Measurements from ENCODE around the gene NSUN5. TPM values are rescaled to one million over a fixed set of nuclear protein-coding genes. Genes with fewer than 3 reads are reported as not detected.
A peak's percentile ranks its signal among the peaks of the same experiment; 100 is the strongest.
"Not testable (repeated sequence)": the region's sequence is repeated elsewhere in the genome, so short reads cannot be mapped to it uniquely, and the experiment has no call there.

Gene NSUN5
- total RNA-seq, 1 donor from 2014 or later, result 1.7 TPM

DNA sequence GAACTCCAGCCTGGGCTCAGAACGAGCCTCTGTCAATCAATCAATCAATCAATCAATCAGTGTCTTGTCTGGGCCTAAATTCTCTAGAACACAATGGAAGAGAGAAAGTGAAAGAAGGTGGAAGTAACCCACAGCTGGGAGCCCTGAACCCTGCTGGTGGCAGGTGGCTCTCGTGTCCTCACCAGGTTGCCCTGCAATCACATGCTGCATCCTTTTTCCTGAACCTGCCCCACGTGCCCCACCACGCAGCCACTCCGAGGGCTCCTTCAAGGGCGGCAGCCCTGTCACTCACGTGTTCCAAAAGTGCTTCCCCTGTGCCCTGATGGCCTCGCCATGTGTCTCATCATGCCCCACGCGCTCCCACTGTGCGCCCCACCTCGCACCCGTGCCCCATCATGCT is 18.8 kb upstream of the NSUN5 start:
- DNase-seq (ENCODE audit: low read depth in 2 of 2), result not testable (repeated sequence)

DNA sequence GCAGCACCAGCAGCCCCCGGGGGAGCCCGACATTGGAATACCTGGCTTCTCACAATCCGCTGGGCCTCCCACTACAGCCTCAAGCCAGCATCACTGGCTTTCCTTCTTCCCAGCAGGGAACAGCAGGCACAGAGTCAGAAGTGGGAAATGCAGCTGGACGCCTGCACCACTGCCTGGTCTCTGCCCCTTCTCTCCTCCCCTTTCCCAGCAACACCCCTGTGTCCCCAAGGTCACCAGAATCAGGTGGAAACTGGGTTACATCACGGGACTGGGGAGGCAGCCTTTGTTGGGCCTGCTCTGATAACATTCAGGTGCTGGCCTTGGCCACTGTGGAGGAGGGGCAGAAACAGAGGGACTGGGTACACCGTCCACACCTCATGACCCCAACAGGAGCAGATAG is 16.8 kb upstream of the NSUN5 start:
- DNase-seq (ENCODE audit: low read depth in 2 of 2), result not testable (repeated sequence)

GRCh38 chr7:73324081-73324845 is 15.6 kb upstream of the NSUN5 start:
- DNase-seq (ENCODE audit: low read depth in 2 of 2), result peak; percentile 45 to 63

- DNase-seq (ENCODE audit: low read depth in 2 of 2), result not testable (repeated sequence)
These were observed 14.9 kb upstream of the NSUN5 start for GRCh38 chr7:73323434-73324080.

- DNase-seq (ENCODE audit: low read depth in 2 of 2), result not testable (repeated sequence)
These were observed 11.4 kb upstream of the NSUN5 start for GRCh38 chr7:73320009-73320408.

DNA sequence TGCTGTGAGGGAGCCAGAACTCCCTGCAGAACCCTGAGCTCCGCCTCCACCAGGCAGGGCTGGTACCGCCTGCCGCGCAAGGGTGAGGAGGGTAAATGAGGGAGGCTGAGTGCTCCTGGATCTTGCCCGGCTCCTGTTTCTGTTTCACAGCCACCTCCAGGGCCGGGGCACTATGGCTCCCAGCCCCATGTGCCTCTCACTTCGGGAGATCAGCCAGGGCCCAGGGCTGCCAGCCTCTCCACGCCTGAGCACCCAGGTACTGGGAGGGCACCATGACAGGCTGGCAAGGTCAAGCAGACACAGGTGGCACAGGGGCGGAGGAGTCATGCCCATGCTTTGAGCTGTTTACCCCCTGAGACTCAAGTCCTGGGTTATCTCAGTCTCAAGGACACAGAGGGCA is 10.9 kb upstream of the NSUN5 start:
- DNase-seq (ENCODE audit: low read depth in 2 of 2), result not testable (repeated sequence)

DNA sequence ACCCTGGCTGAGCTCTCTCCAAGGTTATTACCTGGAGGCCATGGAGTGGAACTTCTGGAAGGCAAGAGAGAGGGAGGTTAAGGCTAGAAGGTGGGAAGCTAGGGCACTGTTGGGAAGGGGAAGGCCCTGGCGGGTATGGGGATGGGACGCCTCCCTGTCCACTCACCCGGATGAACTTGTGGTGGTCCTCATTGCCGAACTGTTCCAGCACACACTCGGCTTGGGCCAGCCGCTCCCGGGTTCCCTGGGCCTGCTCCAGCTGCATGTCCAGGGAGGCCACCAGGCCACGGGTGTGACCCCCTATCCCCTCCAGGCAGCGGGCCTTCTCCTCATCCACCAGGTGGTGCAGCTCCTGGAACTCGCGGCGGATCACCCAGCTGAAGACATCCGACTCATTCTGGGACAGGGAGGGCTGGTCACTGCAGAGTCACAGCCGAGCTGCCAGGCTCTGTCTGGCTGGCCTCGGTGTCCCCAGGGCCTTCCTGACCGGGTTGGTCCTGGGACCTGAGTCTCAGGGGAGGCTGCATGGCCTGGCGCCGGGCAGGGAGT is 10.1 kb upstream of the NSUN5 start:
- DNase-seq (ENCODE audit: low read depth in 2 of 2), result not testable (repeated sequence)

DNA sequence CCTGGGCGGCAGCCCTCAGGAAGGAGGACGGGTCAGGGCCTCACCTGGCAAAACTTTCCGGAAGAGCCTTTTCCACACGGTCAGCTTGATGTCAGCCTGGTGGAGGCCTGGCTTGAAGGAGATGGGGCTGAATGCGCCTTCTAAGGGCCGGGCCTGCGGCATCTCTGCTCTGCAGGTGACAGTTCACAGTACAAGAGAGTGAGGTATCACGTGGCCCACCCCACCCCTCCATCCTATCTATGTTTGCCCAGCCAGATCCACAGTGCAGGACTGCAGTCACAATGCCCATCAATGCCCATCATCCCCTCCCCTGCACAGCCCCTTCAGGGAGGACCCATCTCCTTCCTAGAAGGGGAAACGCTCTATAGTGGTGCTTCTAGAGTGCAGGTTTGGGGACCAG is 7.9 kb upstream of the NSUN5 start:
- DNase-seq (ENCODE audit: low read depth in 2 of 2), result no peak

GRCh38 chr7:73314271-73314670 is 5.6 kb upstream of the NSUN5 start:
- no peak for DNase-seq (ENCODE audit: low read depth in 2 of 2)

DNA sequence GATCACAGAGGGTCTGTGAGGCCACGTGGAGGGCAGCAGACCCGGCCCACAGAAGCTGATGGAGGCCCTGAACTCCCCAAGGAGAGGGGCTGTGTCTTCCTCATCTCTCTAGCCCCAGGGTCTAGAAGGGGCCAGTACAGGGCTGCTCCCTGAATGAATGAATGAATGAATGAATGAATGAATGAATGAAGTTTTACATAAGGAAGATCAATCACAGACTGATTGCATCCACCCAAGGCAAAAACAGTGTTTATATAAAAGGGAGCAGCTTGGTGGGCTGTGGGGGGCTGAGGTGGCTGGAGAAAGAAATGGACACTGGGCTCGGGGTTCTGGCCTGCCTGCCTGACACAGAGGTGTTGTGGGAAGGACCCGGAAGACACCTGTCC is 4.9 kb upstream of the NSUN5 start:
- no peak for DNase-seq (ENCODE audit: low read depth in 2 of 2)

DNA sequence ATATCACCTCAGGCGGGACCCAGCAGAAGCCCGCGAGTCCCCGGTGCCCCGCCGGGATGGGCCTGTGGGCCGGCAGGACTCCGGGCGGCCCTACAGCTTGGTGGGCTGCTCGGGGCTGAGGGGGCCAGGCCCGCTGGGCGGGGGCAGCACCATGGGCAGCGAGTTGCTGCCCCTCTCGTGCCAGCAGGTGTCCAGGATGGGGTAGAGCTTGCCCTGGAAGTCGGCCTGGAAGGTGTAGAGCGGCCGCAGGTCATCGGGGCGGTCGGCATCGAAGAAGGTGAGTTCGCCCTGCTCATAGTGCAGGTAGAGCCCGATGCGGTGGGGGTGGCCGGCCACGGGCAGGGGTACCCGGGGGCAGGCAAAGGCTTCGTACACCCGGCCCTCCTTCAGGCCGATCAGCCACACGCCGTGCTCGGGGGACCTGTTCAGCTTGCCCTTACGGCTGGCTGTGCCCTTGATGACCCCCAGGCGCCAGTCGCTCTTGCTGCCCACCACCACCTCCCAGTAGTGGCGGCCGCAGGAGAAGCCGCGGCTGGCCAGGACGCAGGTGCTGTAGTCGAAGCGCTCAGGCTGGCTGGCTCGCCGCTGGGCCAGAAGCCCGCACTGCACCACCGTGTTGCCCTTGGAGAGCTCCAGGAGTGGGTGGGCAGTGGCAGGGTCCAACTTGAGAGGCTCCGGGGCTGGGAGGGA is 4.3 kb upstream of the NSUN5 start:
- DNase-seq (ENCODE audit: low read depth in 2 of 2), result no peak

- DNase-seq (ENCODE audit: low read depth in 2 of 2), result peak in 1 of 2 donors; percentile 5
These were observed 2.8 kb upstream of the NSUN5 start for GRCh38 chr7:73311421-73311820.

DNA sequence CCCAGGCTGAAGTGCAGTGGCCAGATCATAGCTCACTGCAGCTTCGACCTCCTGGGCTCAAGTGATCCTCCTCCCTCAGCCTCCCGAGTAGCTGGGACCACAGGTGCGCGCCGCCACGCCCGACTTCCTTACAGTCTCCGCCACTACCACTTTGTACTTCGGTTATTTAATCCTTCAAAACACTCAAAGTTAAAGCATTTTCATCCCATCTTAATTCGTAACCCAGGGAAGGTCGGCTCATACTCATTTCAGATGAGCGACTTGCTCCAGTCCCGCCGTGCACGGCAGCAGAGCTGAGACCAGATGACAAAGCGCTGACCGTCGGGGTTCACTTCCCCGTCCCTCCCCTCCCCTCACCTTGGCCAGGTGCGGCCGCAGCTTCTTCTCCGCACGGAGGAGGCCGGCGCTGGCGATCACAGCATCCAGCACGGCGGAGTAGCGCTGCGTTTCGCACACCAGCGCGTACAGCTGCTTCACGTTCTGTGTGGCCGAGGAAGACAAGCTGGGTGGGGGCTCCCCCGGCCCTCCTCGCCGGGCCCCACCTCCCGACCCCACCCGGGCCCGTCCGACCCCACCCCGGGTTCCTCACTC is 457 bp downstream of the NSUN5 start:
- DNase-seq (ENCODE audit: low read depth in 2 of 2), result no peak

- no peak for DNase-seq (ENCODE audit: low read depth in 2 of 2)
These were observed 1.2 kb downstream of the NSUN5 start for GRCh38 chr7:73307436-73307835.

DNA sequence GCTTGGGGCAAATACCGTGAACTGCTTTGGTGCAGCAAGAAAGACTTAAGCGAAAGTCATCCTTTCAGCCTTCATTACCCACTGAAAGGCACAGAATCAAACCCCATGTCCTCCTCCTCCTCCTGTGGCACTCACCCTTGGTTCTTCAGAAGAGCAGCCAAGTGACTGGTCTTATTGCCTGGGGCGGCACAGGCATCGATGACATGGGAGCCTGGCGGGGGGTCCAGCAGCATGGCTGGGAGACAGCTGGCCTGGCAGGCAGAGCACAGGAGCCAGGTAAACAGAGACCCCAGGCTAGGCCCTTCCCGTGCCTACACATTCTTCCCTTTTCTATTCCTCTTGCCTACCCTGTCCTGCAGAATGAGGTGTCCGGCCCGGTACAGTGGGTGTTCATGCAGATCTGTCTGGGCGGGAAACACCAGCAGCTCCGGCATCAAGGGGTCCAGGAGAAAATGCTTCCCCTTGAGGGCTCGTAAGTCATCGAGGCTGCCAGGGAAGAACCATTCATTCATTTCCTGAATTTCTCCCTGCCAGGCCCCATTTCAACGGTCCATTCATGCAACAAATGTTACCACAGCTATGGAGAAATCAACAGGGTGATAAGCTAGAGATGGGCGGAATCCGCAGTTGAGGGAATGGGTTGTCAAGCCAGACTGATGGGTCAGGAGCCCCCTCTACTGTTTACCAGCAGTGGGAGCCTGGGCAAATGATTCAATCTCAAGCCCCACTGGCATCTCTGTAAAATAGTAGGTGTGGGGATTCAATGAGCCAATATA is 3.8 kb downstream of the NSUN5 start:
- peak in 1 of 2 donors; percentile 14 for DNase-seq (ENCODE audit: low read depth in 2 of 2)

DNA sequence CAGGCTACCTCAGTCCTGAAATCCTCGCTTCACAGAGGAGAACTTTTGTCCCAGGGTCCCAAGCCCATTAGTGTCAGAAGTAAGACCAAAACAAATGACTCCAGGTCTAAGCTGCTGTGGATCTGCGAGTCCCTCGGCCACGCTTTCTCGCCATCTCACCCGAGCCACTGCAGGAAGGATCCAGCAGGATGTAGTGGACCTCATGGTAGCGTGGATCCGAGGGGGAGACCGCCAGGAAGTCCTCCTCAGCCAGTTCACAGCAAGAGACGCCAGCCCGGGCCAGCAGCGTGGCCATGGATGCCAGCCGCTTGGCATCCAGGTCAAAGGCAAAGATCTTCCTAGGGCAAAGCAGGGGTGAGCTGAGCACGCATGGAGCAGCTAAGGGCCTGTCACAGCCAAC is 4.6 kb downstream of the NSUN5 start:
- DNase-seq (ENCODE audit: low read depth in 2 of 2), result no peak

DNA sequence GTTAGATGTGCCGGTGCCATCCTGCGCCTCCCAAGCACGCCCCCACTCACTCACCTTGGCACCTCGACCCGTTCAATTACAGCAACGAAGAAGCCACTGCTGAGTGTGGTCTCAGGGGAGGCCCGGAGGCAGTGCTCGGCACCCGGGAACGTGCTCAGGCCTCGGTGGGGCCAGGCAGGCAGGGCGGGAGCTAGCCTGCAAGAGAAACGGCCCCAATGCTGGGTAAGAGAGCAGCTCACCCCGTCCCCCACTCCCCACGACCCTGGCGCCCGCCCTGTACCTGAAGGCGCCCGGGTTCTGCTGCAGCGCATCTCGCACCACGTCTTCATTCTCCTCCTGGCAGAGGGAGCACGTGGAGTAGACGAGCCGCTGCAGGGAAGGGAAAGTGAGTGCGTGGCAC is 5.1 kb downstream of the NSUN5 start:
- no peak for DNase-seq (ENCODE audit: low read depth in 2 of 2)

DNA sequence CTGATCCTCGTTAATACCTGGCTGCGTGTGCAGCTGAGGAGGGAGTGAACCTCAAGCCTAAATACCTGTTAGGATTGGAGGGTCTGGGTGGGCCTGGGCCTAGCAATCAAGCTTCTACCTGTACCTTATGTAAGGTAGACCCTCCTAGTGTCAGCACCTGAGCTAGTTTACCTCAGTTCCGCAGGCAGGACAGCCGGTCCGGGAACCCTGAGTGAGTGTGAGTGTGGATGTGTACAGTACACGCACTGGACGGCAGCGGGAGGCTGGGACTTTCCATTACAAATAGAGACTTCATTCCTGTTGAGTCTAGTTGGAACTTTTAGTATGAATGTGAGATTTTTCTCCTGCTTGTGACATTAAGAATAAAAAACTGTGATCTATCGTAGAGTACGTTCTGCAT is 5.8 kb downstream of the NSUN5 start:
- DNase-seq (ENCODE audit: low read depth in 2 of 2), result not testable (repeated sequence)

DNA sequence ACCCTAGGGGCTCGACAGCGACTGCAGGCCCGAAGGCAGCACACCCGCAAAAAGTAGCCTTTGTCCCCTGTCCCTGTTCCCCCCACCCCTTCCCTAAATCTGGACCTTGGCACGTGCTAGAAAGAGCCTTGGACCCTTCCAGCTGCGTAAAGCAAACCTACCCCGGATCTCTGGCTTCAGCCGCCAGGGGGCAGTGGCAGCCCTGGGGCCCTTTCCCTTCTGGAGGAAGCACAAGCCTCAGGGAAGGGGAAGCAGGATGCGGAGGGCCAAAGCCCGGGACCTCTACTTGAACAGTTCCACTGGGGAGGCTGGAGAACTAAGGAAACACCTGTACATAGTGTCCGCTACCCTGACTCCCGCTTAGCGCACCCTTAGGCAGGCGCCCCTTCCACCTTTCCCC is 7.5 kb downstream of the NSUN5 start:
- DNase-seq (ENCODE audit: low read depth in 2 of 2), result not testable (repeated sequence)

GRCh38 chr7:73299812-73300211 is 8.8 kb downstream of the NSUN5 start:
- DNase-seq (ENCODE audit: low read depth in 2 of 2), result not testable (repeated sequence)

DNA sequence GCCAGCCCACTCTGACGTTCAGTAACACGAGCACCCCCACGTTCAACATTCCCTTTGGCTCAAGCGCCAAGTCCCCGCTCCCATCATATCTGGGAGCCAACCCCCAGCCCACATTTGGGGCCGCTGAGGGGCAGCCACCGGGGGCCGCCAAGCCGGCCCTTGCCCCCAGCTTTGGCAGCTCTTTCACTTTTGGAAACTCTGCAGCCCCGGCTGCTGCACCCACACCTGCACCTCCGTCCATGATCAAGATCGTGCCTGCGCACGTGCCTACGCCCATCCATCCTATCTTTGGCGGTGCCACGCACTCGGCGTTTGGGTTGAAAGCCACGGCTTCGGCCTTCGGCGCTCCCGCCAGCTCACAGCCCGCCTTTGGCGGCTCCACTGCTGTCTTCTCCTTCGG is 10.9 kb downstream of the NSUN5 start:
- not testable (repeated sequence) for DNase-seq (ENCODE audit: low read depth in 2 of 2)

Measured in dermis microvascular lymphatic vessel endothelial cell (primary cell).